HS-5 (cell line): ENCODE measurements around the gene LRP1B.
"Not testable (repeated sequence)": the region's sequence is repeated elsewhere in the genome, so short reads cannot be mapped to it uniquely, and the experiment has no call there.

Experiments
- DNase-seq: peaks from one replicate; pipeline ENCODE4 v3.0.0-alpha.2; 2012; ENCODE audit warnings: low read depth

The LRP1B gene

DNA sequence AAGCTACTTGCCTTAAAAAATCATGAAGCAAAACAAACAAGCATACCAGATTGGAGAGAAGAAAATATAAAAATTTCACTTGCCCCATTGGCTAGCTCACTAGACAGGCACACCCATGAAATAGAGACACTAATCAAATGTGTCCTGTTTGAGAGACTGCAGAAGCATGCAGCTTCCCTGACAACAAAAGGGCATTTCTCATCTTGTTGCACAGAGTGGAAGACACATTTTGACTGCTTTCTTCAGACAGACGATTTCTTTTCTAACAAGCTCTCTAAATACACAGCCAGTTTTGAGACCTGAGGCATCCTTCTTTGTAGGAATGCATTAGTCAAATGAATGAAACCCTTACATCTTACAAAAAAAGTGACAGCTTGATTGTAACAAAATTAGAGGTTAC is 1792.0 kb downstream of the LRP1B start:
- no peak for DNase-seq

DNA sequence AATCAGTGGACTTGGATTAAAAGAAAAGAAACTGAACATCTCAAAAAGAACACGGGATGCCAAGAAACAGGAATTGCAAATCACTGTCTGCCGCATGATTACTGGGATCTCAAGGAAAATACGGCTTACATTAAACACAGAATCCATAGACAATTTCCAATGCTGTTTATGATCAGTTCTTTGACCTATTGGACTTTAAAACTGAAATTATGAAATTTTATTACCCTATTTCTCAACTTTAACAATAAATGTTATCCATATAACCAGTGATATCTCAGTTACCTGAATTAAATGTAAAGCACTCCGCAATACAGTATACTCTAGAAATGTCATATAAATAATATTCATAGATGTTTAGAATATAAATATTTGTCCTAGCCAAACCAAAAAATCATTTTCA is 1793.8 kb downstream of the LRP1B start:
- DNase-seq = no peak

DNA sequence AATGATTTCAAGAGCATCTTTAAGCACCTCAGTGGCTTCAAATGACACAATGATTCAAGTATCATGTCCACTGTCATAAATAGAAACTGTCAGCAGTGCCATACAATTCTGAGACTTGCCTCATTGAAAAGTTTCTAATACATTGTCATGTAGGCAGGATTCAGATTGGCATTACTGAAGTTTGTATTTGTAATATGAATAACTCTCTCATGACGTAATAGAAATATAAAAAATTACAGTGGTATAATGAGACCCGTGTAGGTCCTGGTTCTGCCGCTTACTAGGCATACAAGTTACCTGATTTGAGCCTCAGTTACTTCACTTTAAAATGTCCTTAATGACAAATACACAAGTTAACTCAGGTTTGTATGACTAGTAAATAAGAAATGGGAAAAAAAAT is 1814.5 kb downstream of the LRP1B start:
- no peak for DNase-seq

DNA sequence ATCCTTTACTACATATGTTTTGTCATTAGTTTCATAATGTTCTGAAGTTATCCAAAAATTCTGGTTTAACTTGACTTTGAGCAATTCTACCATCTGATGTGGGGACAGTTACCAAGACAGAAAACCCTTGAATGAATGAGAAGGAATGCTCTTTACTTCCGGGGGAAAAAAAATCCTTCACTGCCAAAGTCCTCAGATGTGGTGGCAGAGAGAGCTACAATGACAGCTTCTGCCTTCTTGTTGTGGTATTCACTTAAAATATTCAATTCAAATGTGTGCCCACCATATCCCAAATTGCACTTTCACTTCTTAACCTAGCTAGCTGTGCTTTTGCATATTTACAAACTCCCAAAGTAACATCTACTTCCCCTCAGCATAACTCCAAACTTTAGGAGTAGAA is 1818.9 kb downstream of the LRP1B start:
- no peak for DNase-seq

DNA sequence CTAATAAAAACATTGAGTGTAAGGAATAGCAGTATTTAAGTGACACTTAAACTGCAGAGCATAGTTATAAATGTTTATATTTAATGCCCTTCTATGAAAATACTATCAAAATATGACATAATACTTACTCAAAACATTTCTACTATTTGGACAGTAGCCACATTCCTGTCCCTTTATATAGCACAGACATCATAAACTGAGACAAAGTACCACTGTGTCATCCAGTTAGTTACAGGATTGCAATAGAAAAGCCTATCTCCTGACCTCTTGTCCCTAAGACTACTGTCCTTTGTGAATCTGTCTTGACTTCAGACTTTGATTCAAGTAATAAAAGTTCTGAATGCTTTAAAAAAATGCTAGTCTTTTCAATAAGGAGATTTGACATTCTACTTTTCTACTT is 1822.1 kb downstream of the LRP1B start:
- no peak for DNase-seq

DNA sequence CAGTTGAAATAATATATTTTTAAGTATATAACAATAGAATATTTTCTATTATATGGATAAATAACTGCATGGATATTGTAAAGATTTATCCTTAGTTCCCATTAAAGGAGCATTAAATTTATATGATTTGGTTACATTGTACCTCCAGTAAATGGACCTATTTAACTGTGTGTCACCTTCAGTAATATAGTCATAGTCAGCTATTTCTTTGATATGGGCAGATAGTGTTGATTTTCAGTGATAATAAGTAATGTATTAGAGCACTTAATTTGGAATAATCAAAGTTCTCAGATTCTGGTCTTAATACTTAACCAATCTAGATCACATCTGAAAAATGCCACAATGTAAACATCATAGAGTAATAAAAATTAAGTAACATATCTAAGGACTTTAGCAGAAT is 1823.3 kb downstream of the LRP1B start:
- DNase-seq = no peak

DNA sequence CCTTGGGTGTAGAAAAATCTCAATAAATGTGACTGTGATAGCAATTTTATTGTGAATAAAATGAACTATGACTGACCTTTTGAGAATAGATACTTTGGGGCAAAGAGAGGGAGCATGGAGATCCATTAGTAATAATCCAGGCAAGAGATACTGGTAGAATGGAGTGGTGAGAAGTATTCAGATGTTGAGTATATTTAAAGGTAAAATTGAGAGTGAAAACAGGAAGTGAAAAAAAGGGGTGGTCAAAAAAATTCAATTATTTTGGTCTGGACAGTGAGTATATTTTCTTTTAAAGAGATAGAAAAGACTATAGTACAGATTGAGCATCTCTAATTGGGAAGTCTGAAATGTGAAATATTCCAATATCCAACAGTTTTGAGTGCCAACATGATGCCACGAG is 1835.0 kb downstream of the LRP1B start:
- DNase-seq = no peak

DNA sequence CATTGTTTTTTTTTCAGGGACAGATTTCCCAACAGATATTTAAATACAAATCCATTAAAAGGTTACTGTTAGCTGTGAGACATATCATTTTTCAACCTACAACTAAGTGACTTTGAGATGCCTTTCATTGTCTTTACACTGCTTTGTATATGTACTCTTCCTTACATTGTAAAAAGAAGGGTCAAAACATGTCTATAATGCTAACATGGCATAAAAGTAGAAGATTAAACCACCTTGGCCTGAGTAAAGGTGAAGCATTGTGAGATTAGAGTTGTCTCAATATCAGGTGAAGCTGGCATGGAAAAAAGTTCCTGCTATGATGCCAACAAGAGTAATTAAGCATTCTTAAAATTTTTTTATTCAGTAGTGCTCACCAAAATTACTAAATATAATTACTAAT is 1842.1 kb downstream of the LRP1B start:
- DNase-seq = no peak

DNA sequence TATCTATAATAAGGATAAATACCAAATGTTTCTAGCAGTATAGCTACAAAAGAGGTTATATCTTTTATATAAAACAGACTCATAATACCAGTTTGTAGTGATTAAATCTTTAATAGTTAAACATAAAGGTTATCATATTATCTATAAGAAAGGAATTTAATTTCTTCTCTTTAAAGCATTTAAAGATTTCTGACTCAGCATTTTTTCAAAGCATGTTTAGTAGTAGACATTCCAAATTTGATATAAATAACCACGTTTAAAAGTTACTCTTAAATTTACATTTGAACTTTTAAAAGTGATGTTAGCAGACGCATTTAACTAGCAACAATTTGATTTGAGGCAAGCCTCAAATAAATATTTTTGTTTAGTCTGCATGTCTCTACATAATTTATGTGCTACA is 1842.6 kb downstream of the LRP1B start:
- DNase-seq = no peak

DNA sequence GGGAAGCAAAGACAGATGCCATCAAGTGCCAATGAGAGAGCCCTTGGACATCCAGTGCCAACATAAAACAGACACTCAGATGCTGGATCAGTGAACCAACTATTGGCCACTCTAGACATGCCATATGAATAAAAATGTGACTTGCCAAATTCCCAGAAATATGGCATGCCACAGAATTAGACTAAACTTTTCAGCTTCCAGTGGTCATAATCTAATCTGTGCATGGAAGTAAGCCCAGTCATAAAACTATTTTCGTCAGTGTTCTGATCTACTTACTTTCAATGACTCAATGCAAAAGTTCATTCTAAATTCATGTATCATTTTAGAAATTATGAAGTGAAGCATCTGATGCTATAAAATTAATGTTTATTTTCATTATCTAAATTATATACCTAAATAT is 1844.4 kb downstream of the LRP1B start:
- no peak for DNase-seq

DNA sequence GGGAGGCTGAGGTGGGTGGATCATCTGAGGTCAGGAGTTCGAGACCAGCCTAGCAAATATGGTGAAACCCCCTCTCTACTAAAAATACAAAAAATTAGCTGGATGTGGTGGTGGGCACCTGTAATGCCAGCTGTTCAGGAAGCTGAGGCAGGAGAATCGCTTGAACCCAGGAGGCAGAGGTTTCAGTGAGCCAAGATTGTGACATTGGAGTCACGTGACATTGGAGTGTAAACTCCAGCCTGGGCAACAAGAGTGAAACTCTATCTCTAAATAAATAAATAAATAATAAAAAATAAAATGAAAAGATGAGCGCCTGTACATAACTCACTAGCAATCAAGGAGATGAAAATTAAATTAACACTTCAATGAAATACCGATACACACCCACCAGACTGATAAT is 1853.5 kb downstream of the LRP1B start:
- not testable (repeated sequence) for DNase-seq

DNA sequence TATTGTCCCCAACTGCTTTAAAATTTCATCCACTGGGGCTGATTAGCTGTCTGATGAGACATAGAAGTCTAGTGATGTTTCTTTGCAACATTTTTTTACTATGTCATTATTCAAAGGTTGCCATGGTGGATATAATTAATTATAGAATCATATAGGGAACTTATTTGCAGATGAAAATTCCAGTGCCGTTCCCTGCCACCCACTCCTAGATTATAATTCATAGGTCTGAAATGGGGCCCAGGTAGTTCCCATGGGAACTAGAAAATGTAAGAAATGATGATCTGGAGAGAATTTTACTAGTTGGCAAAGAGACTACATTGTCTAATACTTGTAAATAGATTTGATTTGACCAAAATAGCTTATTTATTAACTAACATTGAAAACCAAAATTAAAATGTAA is 1854.2 kb downstream of the LRP1B start:
- no peak for DNase-seq

DNA sequence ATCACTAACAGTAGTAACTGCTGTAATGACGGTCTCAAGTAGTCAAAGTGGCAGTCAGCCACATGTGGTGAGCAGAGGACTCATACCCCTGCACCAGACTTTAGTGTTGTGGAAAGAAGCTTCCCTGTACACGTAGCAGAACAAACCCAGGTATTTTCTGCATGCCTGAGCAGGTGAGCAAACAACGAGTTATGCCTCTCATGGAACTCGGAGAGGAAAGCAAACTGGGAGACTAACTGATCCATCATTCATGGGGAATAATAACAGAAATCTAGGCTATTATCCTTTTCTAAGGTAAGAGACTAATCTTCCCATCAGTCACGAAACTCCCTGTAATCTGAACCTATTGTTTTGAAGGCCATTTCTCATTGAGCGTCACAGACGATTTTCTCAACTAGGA is 1855.4 kb downstream of the LRP1B start:
- DNase-seq = no peak

DNA sequence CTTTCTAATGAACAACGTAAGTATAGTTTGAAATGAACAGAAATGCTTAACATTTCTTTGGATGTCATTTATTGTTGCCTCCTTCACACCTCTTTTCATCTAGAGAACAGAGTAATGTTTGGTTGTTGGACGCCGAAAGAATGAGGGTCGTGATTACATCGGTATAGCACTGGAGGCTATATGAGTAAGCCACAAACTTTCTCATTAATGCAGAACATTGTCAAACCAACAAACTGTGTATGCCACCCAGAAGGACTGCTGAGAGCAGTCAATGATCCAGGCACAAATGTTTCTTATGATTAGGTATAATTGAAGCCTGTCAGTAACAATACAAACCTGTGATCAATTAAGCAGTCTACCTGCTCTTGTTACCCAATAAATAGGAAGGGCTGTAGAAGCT is 1855.9 kb downstream of the LRP1B start:
- no peak for DNase-seq

DNA sequence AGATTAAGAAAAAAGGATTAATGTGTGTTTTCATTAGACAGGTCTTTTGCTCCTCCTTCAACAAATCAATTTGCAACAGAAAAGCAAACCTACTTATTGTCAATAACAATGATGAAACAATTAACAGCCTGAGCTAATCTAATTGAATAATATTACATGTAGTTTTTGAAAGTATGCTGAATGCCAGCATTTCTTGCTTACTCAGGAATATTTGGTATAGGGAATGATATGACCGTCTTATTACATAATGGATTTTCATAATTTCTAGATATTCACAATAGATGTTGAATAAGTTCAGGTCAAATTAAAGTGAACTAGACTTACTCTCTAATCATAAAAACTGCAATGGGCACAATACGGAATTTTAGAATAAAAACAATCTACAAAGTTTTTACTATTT is 1856.9 kb downstream of the LRP1B start:
- DNase-seq = no peak

DNA sequence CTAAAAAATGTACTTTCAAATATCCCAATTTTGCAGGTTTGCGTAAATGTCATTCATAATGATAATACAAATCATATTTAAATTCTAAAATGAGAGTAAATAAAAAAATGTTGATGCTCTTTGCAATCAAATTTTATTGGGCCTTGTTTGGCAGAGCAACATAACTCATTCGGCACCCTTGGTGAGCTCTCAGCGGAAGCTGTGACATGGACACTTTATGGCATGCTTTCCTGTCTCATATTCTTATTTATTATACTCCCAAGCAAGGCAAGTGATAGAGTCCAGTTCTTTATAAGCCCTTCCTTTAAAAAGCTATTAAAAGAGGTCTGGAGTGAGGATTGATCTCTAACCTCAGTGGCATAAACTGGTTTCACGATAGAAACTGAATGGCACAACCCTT is 1857.4 kb downstream of the LRP1B start:
- DNase-seq = no peak

DNA sequence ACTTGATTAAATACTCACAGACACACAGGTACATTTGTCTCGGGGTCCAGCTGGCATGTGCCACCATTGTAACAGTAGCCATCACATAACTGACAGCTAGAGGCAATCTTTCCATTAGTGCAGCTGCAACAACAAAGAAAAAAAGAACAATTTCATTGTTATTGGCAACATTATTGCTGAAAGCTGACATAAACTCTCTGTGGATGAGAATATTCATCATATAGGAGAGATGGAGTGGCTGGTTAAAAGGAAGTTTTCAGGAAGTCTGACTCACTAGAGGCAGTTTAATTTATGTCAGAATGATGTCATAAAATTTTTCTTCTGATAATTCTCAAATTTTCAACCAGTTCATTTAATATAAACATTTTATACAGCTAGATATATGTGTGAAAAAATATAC is 1860.6 kb downstream of the LRP1B start:
- no peak for DNase-seq

DNA sequence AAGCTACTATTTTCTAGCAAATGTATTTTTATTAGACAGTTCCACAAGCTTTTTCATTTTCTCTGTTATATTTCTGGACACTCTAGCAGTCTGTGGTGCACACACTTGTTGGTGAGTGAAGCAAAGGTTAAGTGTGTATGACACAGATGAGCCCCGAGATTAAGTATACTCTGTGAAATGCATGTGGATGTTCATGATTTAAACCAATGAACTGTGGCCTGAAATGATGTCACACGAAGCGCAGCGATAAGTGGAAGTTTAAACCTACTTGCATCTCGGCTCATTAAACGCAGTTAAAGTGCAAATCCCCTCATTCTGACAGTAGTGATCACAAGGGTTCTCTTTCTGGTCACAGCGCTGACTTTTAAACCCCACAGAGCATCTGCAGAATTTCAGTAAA is 1861.8 kb downstream of the LRP1B start:
- no peak for DNase-seq

DNA sequence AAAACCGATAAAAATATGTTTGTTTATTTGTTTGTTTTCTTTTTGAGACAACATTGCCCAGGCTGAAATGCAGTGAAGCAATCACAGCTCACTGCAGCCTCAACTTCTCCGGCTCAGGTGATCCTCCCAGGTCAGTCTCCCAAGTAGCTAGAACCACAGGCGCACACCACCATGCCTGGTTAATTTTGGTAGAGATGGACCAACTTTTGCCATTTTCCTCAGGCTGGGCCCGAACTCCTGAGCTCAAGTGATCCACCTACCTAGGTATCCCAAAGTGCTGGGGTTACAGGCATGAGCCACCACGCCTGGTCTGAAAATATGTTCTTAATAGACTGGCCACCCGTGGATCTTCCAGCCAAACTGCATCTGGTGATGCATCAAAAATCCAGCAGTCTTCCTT is 1867.9 kb downstream of the LRP1B start:
- no peak for DNase-seq

DNA sequence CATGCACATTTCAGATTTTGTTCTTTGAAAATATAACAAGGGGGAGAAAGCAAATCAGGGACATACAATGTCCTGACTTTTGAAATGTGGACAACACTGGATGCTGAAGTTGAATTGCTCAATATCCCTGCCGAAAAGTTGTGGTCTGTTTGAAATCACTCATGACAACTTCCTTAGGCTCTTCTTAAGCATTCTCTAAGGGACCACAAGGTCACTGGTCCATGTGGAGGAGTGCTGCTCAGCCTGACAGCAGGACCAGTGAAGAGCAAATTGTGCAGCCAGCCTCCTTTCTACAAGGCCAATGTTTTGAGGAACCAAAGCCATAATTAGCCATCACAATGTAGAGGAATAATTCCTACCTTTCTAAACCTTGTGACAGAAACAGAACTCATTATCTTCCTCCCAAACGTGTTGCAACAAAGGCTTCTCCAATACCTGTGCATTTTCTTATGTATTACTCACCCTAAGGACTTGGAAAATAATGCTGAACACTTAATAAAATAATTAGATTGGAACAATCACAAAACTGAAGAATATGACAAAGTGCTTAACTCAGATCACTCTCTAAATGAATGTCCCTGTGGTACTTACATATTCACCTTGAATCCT is 1873.0 kb downstream of the LRP1B start:
- no peak for DNase-seq

DNA sequence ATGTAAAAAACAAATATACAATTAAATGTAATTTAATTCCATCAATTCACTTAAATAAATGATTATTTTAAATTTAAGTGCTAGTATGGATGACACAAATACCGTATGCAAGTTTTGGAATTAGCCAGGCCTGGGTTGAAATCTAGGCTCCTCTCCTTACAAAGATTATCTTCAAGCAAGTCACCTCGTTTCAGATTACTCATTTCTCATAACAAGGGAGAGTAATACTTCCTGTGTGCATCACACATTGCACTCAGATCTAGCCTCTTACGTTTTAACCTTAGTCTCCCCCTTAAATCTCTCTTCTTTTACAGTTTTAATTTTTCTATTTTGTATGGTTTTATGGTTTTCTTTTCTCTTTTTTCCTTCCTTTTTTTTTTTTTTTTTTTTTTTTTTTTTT is 1874.7 kb downstream of the LRP1B start:
- DNase-seq = peak; percentile 18

DNA sequence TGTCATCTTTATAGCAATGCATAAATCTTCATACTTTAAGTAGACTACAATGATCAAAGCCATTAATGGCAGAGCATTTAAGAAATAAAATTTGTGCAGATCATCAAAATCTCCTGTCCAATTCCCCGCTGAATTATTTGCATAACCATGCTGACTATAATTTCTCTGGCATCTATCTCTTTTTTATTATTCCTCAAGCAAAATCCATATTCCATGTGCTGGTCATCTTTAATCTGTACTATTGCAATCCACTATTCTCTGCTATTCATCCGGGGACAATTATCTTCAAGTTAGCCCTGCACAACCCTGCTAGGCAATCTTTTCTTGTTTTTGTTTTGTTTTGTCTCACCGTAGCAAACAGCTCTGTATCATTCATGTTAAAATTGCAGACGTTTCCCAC is 1881.0 kb downstream of the LRP1B start:
- no peak for DNase-seq

DNA sequence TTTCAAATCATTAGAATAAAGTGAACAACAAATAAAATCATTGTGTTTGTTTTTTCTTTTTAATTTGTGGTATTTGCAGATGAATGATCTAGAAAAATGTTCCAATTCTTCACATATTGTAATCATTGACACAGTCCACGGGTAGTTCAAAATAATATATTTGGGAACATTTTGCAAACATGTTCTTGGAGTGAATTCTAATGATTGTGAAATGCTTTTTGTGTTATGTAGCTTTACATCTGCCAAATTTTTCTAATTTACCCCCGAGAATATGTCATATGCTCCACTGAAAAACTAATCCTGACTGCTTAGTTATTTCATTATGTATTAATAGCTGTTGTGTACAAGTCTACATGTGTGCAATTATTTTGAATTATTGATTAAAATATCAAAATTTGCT is 1882.2 kb downstream of the LRP1B start:
- DNase-seq = no peak

DNA sequence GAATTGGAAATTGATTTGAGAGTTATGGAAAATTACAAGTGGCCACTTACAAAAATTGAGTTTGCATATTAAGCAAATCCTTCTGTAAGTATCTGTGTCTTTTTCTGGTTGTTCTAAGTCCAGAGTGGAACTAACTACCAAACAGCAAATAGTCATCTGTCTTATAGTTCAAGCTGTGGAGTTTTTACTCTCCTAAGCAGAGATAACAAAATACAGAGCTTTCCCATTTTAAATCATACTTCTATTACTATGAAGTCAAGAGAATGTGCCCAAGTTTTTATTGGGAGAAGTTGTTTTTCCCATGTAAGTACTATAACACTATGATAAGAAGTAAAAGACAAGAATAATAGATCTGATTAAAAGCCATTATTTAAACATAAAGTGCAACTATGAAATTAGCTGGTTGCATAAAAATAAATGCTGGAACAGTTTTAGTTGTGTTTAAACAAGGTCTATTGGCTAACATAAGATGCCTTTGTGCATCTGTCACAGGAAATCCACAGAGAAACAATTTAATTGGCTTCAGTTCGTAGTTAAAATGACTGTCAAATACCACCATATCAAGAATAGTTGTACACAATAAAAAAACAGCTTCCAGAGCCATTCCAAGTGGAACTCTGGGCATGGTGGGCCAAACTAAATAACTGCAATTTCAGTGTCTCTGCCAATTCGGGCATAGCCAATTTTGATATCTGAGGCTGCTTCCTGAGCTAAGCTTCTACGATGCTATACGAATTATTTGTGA is 1883.2 kb downstream of the LRP1B start:
- DNase-seq = peak; percentile 14
